Heart left ventricle (tissue), 13 donors: ENCODE measurements around the gene FA2H.

ENCODE experiments used
- POLR2A ChIP-seq, 2 donors: fragments of 450-650 bp; IDR thresholded peaks; one replicate each; pipeline ENCODE4 v1.6.1; 2017; ENCODE audit warnings: antibody characterized with exemption in 2 of 2, mild to moderate bottlenecking in 2 of 2, moderate library complexity in 2 of 2
- TF ChIP-seq, protein P1 (sequence below), 12 donors: fragments of 200-600 bp; sonication (generic) in 4 of 12; IDR thresholded peaks; one replicate each; pipeline versions ENCODE4 v1.5.0 to v1.8.0; 2018 to 2022; ENCODE audit warnings: antibody characterized with exemption in 12 of 12, mild to moderate bottlenecking in 5 of 12
- donor health status: ischemic (EF 13 %, LVEDD 7.1; RV severe dilation, severe dysfunction).
- donor health status: DM: no; HTN: yes; CAD: no.
- donor health status: DM: no; HTN: no; CAD: no.
- donor health status: ischemic (EF 25% LVEDD 6.9; RV normal size, moderate dysfunction).
- donor health status: ischemic (EF 25% LVEDD 5.7; RV mildly dilated, moderate dysfunction).
- donor health status: ischemic (EF 35%, LVEDD 5.7; RV mildly dilated, moderate dysfunction).
- donor health status: nonischemic (EF 11% LVEDD 7.7; RV severe dilation, severe dysfunction).
- donor health status: DM: yes; HTN: yes; CAD: no.
- donor health status: PGD.
- donor health status: ischemic (EF 29% LVEDD 5.4; RV normal size, mild dysfunction).
- donor health status: nonischemic (EF 23%, LVEDD 6.1; RV moderate dilation, normal function).

GRCh38 chr16:74778646-74779045 is 4.0 kb upstream of the FA2H start:
- TF ChIP-seq, protein P1, sequence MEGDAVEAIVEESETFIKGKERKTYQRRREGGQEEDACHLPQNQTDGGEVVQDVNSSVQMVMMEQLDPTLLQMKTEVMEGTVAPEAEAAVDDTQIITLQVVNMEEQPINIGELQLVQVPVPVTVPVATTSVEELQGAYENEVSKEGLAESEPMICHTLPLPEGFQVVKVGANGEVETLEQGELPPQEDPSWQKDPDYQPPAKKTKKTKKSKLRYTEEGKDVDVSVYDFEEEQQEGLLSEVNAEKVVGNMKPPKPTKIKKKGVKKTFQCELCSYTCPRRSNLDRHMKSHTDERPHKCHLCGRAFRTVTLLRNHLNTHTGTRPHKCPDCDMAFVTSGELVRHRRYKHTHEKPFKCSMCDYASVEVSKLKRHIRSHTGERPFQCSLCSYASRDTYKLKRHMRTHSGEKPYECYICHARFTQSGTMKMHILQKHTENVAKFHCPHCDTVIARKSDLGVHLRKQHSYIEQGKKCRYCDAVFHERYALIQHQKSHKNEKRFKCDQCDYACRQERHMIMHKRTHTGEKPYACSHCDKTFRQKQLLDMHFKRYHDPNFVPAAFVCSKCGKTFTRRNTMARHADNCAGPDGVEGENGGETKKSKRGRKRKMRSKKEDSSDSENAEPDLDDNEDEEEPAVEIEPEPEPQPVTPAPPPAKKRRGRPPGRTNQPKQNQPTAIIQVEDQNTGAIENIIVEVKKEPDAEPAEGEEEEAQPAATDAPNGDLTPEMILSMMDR (IDR thresholded peaks at IDR 0.05), result no peak
- TF ChIP-seq POLR2A (IDR thresholded peaks at IDR 0.05), result no peak
